Tibial nerve (tissue), 4 donors: Measurements from ENCODE around the gene FAT1. TPM values are rescaled to one million over a fixed set of nuclear protein-coding genes. Genes with fewer than 3 reads are reported as not detected.
"Not testable (repeated sequence)": the region's sequence is repeated elsewhere in the genome, so short reads cannot be mapped to it uniquely, and the experiment has no call there.

Experiments
- DNase-seq, 2 donors: peaks; one replicate each; pipeline ENCODE4 v3.0.0-alpha.2; 2019; ENCODE audit warnings: low spot score in 2 of 2
- H3K27ac ChIP-seq, 4 donors: fragments of 200-600 bp; sonication (generic) in 3 of 4; one replicate each; pipeline ENCODE4 v1.5.1; 2017 to 2019; ENCODE audit warnings: mild to moderate bottlenecking in 1 of 4
- H3K27me3 ChIP-seq, 2 donors: fragments of 200-600 bp; sonication (generic) in 1 of 2; one replicate each; pipeline versions ENCODE4 v1.5.1 to v1.6.0; 2017 to 2019
- H3K36me3 ChIP-seq, 3 donors: fragments of 200-600 bp; sonication (generic); one replicate each; pipeline ENCODE4 v1.5.1; 2018 to 2019
- H3K4me1 ChIP-seq, 4 donors: fragments of 200-600 bp; sonication (generic) in 3 of 4; one replicate each; pipeline ENCODE4 v1.5.1; 2017 to 2019
- H3K4me3 ChIP-seq, 4 donors: fragments of 200-600 bp; sonication (generic) in 3 of 4; one replicate each; pipeline ENCODE4 v1.5.1; 2017 to 2019; ENCODE audit warnings: mild to moderate bottlenecking in 1 of 4, moderate library complexity in 1 of 4
- H3K9me3 ChIP-seq, 4 donors: fragments of 200-600 bp; sonication (generic) in 3 of 4; one replicate each; pipeline ENCODE4 v1.5.1; 2017 to 2019
- EP300 ChIP-seq, 2 donors: sonication (generic); formaldehyde crosslinking; IDR thresholded peaks; one replicate each; pipeline ENCODE4 v1.6.1; 2017; ENCODE audit warnings: antibody characterized with exemption in 2 of 2, mild to moderate bottlenecking in 1 of 2
- POLR2A ChIP-seq, 2 donors: fragments of 450-650 bp; IDR thresholded peaks; one replicate each; pipeline ENCODE4 v1.6.1; 2017; ENCODE audit warnings: antibody characterized with exemption in 2 of 2, mild to moderate bottlenecking in 2 of 2, moderate library complexity in 2 of 2
- WGBS, 2 donors: methylation state at CpG; one replicate each; pipeline ENCODE4 v1.1.5; 2018; 5-methylcytosine and 5-hydroxymethylcytosine counted together
- total RNA-seq, 4 donors: library from RNA; depleted of rRNA; stranded (reverse); fragments of >200 nt; gene quantifications; one replicate each; pipeline ENCODE4 v1.1.0, GENCODE V29; 2016
- TF ChIP-seq, protein P1 (sequence below), 5 experiments: fragments of 200-600 bp in 3 of 5; fragments of 450-650 bp in 2 of 5; sonication (generic) in 3 of 5; IDR thresholded peaks; one replicate each; pipeline ENCODE4 v1.5.1; 2016 to 2019; ENCODE audit warnings: antibody characterized with exemption in 5 of 5, mild to moderate bottlenecking in 3 of 5, moderate library complexity in 2 of 5

FAT1 gene
- total RNA-seq, 4 donors from 2014 or later: 85.2 to 119 (median 91.6) TPM

- Histone ChIP-seq H3K4me1 (peaks cover 0 to 4% (median 0%) of the 10 kb centered on the region in 4 donors), H3K9me3 (no peaks in the 10 kb centered on the region), H3K36me3 (no peaks in the 10 kb centered on the region), H3K27me3 (no peaks in the 10 kb centered on the region), H3K4me3 (no peak overlapping the region), H3K27ac (no peak overlapping the region)
- 91 to 96% methylated on average over 2 of the region's 2 CpGs for WGBS, 2 donors
- TF ChIP-seq EP300 (IDR thresholded peaks at IDR 0.05) (no peak), POLR2A (IDR thresholded peaks at IDR 0.05) (no peak)
- TF ChIP-seq, protein P1, sequence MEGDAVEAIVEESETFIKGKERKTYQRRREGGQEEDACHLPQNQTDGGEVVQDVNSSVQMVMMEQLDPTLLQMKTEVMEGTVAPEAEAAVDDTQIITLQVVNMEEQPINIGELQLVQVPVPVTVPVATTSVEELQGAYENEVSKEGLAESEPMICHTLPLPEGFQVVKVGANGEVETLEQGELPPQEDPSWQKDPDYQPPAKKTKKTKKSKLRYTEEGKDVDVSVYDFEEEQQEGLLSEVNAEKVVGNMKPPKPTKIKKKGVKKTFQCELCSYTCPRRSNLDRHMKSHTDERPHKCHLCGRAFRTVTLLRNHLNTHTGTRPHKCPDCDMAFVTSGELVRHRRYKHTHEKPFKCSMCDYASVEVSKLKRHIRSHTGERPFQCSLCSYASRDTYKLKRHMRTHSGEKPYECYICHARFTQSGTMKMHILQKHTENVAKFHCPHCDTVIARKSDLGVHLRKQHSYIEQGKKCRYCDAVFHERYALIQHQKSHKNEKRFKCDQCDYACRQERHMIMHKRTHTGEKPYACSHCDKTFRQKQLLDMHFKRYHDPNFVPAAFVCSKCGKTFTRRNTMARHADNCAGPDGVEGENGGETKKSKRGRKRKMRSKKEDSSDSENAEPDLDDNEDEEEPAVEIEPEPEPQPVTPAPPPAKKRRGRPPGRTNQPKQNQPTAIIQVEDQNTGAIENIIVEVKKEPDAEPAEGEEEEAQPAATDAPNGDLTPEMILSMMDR (IDR thresholded peaks at IDR 0.05): no peak
- DNase-seq: no peak
Measured at GRCh38 chr4:186762361-186762760, 38.7 kb upstream of the FAT1 start.

GRCh38 chr4:186761956-186762355 is 38.3 kb upstream of the FAT1 start:
- H3K9me3 ChIP-seq, H3K36me3 ChIP-seq, H3K27ac ChIP-seq, H3K4me3 ChIP-seq, DNase-seq, H3K4me1 ChIP-seq, H3K27me3 ChIP-seq: not testable (repeated sequence)
- WGBS, 2 donors: 94 to 98% methylated on average over 2 of the region's 2 CpGs

DNA sequence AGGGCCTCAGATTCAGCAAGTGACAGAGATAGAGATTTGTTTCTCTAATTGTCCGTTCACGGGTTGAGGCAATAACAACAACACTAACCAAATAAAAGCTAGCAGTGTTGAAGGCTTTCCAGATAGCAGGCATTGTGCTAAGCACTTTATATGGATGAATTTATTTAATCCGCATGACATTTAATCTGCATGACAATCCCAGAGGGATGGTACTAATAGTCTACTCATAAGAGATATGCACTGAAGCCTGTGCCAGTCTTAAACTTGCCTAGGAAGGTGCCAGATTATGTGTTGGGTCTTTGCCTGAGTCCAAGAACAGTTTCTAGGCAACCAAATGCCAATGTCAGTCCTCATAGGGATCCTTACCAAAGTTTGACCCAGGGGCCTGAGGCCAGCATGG is 37.7 kb upstream of the FAT1 start:
- TF ChIP-seq, protein P1 (IDR thresholded peaks at IDR 0.05): no peak
- no peak for TF ChIP-seq POLR2A (IDR thresholded peaks at IDR 0.05)
- no peak for TF ChIP-seq EP300 (IDR thresholded peaks at IDR 0.05)
- DNase-seq: no peak
- 85 to 89% methylated on average over 3 of the region's 3 CpGs for WGBS, 2 donors
- Histone ChIP-seq H3K4me1 (peaks cover 0 to 4% (median 0%) of the 10 kb centered on the region in 4 donors), H3K36me3 (no peaks in the 10 kb centered on the region), H3K9me3 (no peaks in the 10 kb centered on the region), H3K4me3 (no peak overlapping the region), H3K27ac (no peak overlapping the region), H3K27me3 (no peaks in the 10 kb centered on the region)

- 75 to 77% methylated on average over 6 of the region's 6 CpGs for WGBS, 2 donors
- H3K4me3 ChIP-seq: no peak overlapping the region
- no peaks in the 10 kb centered on the region for H3K9me3 ChIP-seq
- H3K27me3 ChIP-seq: no peaks in the 10 kb centered on the region
- TF ChIP-seq EP300 (IDR thresholded peaks at IDR 0.05) (no peak), POLR2A (IDR thresholded peaks at IDR 0.05) (no peak)
- TF ChIP-seq, protein P1 (IDR thresholded peaks at IDR 0.05): no peak
- no peak overlapping the region for H3K27ac ChIP-seq
- H3K4me1 ChIP-seq: peaks cover 0 to 4% (median 0%) of the 10 kb centered on the region in 4 donors
- DNase-seq: no peak
- H3K36me3 ChIP-seq: no peaks in the 10 kb centered on the region
Measured at GRCh38 chr4:186760576-186760975, 36.9 kb upstream of the FAT1 start.

- TF ChIP-seq POLR2A (IDR thresholded peaks at IDR 0.05) (no peak), EP300 (IDR thresholded peaks at IDR 0.05) (no peak)
- TF ChIP-seq, protein P1 (IDR thresholded peaks at IDR 0.05): no peak
- WGBS, 2 donors: 88 to 91% methylated on average over 10 of the region's 10 CpGs
- Histone ChIP-seq H3K9me3 (no peaks in the 10 kb centered on the region), H3K4me1 (peaks cover 0 to 4% (median 0%) of the 10 kb centered on the region in 4 donors), H3K36me3 (no peaks in the 10 kb centered on the region), H3K27ac (no peak overlapping the region), H3K4me3 (no peak overlapping the region), H3K27me3 (no peaks in the 10 kb centered on the region)
- DNase-seq: no peak
Measured at GRCh38 chr4:186759990-186760389, 36.3 kb upstream of the FAT1 start.
